HTERT RPE-1 (cell line): ENCODE measurements around the gene OR4A16.

ENCODE experiments used
- in situ Hi-C: fragments of 300-500 bp; cut with MboI; formaldehyde crosslinking; loops from 4 replicates; pipeline ENCODE4 v1.14.3; 2020; ENCODE audit warnings: low sequenced_read_pairs

Gene OR4A16, protein sequence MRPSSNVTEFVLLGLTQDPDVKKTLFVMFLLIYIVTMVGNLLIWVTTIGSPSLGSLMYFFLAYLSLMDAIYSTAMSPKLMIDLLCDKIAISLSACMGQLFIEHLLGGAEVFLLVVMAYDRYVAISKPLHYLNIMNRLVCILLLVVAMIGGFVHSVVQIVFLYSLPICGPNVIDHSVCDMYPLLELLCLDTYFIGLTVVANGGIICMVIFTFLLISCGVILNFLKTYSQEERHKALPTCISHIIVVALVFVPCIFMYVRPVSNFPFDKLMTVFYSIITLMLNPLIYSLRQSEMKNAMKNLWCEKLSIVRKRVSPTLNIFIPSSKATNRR

DNA sequence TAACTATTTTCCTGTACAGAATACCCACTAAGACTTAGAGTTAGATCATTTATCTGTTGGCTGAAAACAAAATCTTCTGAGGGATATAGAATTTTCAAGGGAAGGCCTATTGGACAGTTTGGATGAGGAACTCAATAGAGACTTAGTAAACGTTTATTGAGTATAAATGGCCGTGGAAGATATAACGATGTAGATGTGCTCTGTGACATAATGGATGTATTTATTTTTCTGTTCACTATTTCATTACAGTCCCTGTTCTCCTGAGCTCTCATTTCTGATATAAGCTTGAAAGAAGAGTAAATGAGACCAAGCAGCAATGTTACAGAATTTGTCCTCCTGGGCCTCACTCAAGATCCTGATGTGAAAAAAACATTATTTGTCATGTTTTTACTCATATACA is at the start of gene OR4A16:
Gene OR4A16 (plus strand): TSS at position 301 of the 400 bp plus-strand sequence. CDS start 0 bp downstream, at position 301.
- in situ Hi-C loops: no loop called here

DNA sequence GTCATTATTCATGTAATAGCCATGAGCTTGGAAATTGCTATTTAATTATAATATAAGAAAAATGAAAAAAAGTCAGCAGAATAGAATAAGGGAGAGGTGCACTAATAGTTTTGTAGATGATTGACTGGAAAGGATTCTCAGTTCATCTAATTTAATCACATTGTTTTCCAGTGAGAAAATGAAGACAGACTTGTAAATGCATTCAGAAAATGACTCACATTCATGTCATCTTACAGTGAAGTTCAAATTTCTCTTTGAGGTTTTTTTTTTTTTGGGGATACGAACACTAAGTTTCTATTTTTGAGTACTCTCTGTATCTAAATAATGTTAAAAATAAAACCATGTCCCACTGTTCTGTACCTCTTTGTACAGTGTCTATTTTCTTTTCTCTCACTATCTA is 18.5 kb upstream of the OR4A16 start:
- in situ Hi-C loops: no loop called here

DNA sequence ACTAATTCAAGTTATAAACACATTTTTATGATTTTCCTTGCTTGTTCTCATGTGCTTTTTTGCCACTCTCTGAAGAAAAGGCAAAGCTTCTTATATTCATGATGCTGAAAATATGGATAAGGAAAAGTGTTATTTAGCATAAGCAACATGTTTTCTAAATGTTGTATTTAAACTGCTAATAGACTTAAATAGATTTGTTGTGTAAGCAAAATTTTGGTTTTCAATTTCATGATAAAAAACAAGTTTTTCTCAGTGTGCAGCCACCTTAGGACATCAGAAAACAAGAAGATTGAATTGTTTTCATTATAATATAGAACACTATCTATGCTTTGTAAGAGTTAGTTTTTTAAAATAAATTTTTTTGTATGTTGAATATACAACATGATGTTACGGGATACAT is 2.3 kb downstream of the OR4A16 start:
- in situ Hi-C loops: no loop called here

DNA sequence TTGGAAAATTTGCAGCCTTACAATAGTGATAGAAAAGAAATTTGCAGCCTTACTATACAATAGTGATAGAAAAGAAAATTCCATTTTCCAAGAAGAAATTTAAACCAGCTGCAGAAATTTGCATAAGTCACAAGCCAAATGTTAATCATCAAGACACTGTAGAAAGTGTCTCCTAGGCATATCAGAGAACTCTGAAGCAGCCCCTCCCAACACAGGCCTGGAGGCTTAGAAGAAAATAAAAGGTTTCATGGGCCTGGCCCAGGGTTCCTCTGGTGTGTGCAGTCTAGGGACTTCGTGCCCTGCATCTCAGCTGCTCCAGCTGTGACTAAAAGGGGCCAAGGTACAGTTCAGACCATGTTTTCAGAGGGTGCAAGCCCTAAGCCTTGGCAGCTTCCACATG is 6.0 kb downstream of the OR4A16 start:
- in situ Hi-C loops: no loop called here

DNA sequence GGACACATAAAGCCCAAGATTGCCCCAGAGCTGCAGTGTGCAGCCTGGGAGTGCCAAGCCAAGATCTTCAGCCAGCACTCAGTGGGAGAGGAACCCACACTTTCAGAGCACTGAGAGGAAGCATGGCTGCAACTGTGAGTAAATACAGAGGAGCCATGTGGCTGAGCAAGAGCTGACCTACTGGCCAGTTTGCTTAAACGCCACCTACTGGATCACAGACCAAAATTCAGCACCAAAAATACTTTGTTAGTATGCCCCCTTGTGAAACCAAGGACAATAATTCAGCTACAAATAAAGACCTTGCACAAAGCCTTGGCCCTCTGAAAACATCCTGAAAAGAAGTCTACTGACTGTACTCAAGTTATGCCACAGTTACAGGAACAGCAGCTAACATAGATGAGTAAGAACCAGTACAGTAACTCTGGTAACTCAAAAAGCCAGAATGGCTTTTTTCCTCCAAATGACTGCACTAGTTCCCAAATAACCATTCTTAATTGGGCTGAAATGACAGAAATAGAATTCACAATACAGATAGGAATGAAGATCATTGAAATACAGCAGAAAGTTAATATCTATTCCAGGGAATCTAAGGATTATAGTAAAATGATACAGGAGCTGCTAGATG is 14.7 kb downstream of the OR4A16 start:
- in situ Hi-C loops: no loop called here

DNA sequence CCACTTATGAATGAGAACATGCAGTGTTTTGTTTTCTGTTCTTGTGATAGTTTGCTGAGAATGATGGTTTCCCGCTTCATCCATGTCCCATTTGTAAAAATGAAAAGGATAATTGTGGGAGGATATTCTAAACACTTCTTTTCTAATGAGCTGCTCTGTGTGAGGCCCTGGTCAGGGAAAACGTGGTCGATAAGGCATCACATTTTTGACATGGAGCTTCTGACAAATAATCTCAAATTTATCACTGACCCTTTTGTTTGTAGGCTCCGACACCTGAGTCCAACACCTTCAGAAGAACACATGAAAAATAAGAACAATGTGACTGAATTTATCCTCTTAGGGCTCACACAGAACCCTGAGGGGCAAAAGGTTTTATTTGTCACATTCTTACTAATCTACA is 24.7 kb downstream of the OR4A16 start, which contains the start of gene OR4A15:
Gene OR4A15 (plus strand): TSS at position 301 of the 400 bp plus-strand sequence. CDS start 0 bp downstream, at position 301.
- in situ Hi-C loops: no loop called here
